HG03432 (cell line): ENCODE results near the gene MTHFD1.
A peak's percentile ranks its signal among the peaks of the same experiment; 100 is the strongest.
"Not testable (repeated sequence)": the region's sequence is repeated elsewhere in the genome, so short reads cannot be mapped to it uniquely, and the experiment has no call there.

Experiments
- ATAC-seq: cut with Tn5 transposase; IDR thresholded peaks from one replicate; pipeline ENCODE4 v1.9.1; 2021; ENCODE audit warnings: mild to moderate bottlenecking, moderate library complexity; ENCODE audit not compliant: unreplicated experiment

MTHFD1 gene

DNA sequence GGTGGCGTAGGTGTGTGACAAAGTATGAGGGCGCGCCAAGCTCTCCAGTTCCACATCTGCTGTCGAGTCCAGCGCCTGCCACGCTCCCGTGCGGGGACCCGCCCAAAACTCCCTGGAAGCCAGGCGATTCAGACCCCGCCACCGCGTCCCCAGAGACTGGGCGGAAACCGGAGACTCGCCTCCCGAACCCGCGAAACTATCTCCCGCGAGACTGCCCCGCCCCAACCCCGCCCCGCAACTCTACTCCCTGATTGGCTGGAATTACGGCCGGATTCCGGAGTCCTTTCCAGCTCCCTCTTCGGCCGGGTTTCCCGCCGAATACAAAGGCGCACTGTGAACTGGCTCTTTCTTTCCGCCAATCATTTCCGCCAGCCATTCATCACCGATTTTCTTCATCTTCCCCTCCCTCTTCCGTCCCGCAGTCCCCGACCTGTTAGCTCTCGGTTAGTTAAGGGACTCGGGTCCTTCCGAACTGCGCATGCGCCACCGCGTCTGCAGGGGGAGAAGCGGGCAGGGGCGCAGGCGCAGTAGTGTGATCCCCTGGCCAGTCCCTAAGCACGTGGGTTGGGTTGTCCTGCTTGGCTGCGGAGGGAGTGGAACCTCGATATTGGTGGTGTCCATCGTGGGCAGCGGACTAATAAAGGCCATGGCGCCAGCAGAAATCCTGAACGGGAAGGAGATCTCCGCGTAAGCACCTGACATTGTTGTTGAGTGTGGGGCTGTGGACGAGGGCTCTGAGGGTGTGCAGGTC, at the start of gene MTHFD1:
TSS of gene MTHFD1 (plus strand) at position 572 of the 751 bp plus-strand sequence. CDS start at position 647, 75 bp downstream.
- peak; percentile 83 for ATAC-seq

DNA sequence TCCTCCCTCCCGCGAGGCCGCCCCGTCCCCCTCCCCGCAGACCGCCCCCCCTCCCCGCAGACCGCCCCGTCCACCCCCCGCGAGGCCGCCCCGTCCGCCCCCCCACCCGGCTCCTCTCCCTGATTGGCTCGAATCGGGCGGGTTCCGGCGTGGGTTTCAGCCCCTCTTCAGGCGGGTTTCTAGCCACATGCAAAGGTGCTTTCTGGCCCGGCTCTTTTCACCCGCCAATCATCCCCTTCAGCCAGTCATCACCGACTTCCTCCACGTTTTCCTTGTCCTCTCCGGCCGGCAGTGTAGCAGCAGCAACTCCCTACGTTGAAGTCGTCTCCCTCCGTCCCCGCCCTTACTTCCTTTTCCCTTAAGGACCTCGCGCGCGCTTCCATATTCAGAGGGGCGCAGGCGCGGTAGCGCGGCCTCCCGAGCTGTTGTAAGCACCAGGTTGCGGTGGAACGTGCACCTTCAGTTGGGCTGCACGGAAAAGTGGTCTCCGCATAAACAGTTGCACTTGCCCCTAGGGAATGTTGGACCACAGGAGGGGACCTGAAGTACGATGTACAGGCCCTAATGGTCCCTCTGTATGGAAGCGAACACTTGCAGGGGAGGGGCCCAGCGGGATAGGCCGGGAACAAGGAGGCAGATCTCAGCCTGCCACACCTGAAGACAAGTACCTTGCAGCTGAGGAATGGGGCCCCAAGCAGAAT, 49.4 kb upstream of the MTHFD1 start:
- peak; percentile 91 for ATAC-seq

DNA sequence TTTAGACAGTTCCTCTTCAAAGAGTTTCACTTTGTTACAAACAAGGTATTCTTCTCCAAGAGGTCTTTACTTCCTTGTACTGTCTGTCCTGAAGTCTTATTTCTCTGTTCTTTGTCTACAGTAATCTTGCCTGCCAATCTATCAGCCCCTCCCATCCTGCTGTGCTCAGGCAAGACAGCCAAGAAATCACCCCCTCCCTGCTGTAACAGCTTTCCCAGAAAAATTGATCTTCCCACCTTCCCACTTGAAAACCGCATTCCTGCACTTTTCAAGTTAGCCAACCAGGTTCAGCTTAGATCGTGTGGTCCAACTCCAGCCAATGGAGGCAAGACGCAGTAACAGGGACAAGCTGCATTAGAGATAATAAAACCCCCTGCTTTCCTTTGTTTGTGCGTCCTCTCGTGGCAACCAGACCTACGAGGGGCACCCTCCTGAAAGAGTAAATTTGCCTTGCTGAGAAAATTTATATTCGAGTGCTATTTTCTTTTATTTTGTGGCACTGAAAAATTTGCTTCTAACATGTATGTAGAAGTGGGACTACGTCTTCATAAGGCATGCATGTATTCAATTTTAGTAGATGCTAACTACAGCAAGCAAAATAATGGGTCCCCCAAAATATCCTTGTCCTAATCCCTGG, 47.5 kb upstream of the MTHFD1 start:
- ATAC-seq, result no peak

DNA sequence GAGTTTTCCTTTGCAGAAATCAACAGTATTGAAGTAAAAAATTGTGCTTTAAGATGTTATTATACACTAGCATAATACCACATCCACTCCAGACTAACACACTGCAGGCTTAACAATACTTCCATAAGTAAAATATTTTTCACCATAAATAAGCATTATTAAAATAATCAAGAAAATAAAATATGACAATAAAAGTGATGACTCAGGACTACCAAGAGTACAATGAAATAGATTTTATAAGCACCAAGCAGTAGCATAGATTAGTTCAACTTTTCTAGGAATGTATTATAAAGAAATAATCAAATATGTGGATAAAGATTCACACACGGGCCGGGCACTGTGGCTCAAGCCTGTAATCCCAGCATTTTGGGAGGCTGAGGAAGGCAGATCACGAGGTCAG, 40.4 kb upstream of the MTHFD1 start:
- ATAC-seq, result no peak

DNA sequence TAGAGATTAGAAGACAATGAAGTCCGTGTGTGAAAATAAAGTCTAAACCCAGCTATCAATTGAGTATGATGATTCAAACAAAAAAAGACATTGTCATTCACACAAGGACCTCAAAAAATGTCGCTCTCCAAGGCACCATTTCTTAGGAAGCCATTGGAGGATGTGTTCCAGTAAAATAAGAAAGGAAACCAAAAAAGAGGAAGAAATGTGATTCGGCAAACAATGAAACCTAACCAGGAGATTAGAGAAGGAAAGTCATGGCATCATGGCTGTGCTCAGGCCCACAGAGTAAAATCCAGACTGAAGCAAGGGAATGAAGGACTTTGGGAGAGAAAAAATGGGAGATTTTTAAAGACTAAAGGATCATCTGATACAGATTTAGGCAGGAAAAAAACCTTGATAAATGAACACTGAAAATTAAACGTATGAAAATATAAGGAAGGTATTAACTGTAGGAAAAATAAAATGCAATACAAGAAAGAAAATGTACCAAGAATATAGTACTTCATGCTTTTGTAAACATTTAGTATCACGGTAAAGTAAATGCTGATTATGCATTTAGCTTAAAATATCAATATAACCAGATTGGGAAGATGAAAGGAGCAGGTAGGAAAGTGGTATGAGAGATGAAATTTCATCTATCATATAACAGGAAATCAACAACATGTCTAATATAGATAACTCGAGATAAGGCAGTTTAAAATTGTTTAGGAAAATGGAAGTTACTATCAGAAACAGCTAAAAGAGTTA, 38.2 kb upstream of the MTHFD1 start:
- ATAC-seq, result no peak

DNA sequence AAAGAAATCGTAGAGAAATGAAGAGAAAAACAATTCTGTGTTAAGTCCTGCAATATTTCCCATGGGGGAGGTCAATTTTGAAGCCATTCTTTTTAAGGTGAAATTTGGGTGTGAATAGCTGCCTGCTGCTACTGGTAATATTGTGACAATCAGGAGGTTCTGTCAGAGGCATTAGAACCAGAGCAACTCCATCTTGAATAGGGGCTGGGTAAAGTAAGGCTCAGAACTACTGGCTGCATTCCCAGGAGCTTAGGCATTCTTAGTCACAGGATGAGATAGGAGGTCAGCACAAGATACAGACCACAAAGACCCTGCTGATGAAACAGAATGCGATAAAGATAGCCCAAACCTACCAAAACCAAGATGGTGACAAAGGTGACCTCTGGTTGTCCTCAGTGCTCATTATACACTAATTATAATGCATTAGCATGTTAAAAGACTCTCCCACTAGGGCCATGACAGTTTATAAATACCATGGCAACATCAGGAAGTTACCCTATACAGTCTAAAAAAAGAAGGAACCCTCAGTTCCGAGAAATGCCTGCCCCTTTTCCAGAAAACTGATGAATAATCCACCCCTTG, 24.8 kb upstream of the MTHFD1 start:
- ATAC-seq, result no peak

DNA sequence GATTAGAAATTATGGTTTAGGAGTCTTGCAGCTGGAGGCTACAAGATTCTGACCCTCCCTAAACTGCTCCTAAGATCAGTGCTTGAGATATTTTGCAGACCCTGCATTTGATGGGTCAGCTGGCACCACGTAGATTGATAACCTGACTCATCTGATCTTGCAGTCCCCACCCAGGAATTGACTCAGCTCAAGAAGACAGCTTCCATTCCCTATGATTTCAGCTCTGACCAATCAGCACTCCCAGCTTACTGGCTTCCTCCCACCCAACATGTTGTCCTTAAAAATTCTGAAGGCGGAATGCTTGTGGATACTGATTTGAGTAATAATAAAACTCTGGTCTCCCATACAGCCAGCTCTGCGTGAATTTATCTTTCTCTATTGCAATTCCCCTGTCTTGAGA, 23.2 kb upstream of the MTHFD1 start:
- no peak for ATAC-seq

DNA sequence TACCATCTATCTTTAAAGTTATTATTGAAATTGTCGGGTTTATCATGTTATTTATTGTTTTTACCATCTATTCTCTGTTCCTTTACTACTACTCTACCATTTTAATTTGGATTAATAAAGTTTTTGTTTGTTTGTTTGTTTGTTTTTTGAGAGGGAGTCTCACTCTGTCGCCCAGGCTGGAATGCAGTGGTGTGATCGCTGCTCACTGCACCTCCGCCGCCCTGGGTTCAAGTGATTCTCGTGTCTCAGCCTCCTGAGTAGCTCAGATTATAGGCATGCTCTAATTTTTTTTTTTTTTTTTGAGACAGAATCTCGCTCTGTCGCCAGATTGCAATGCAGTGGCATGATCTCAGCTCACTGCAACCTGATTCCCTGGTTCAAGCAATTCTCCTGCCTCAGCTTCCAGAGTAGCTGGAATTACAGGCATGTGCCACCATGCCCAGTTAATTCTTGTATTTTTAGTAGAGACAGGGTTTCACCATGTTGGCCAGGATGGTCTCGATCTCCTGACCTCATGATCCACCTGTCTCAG, 22.7 kb upstream of the MTHFD1 start:
- not testable (repeated sequence) for ATAC-seq

DNA sequence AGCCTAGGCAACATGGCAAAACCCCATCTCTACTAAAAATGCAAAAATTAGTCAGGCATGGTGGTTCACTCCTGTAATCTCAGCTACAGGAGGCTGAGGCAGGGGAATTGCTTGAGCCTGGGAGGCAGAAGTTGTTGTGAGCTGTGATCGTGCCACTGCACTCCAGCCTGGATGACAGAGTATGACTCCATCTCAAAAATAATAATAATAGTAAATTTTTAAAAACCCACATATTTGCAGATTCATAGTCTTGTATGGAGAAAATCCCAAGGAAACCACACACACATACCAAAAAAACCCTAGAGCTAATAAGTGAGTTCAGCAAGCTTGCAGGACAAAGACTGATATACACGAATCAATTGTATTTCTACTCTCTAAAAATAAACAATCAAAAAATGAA, 19.0 kb upstream of the MTHFD1 start:
- ATAC-seq, result no peak

DNA sequence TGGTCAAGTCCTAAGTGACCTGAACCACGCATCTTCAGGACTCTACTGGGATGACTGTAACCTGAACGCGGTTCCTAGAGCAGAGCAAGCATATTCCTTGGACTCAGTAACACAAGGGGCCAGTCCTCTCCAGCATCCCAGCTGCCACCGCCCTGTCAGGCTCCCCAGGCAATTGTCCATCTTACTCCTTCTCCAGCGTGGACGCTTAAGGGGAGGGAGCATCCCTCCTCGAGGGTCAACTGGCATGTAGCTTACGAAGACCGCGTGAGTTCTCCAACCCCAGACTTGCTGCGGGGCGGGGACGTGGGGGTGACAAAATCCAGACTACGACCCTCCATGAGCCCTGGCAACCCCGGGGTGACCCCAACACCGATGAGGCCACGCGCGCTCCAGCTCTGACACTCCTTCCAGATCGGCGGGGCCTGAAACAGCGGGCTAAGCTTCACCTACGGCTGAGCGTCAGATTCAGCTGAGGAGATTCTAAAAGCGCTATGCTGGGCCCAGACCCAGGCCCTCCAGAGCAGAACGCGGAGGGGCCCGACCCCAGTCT, 846 bp upstream of the MTHFD1 start:
- ATAC-seq, result peak; percentile 6

DNA sequence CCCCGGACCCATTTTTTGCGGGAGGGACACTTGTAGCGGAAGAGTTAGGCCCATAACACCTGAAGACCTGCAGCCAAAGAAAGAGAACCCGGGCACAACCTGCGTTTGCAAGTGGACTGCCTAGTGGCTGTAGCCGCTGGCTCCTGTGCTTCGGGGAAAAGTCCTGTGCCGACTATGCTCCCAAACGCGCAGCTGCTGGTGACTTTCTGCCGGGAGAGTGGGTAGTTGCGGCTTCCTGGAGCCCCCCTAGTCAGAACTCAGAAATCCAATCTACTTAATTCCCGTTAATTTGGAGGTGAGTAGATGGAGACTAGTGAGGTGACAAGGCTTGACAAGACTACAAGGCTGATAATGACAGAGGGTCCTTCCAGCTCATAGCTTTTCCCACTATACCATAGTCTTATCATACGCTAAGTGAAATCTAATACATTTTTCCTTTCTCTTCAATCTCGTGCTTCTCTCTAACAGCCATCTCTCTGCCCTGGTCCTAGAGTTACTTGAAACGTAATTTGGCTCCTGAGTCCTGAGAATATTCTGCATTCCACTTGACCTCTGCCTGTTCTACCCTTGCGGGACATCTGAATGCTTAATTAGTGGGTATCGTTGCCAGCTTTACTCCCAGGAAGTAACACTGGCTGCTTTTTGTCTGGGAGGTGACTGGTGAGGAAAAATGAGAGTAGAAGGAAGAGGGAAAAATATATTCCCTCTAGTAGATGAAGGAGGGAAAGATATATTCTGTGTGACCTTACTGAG, 556 bp downstream of the MTHFD1 start:
- ATAC-seq, result peak; percentile 7

DNA sequence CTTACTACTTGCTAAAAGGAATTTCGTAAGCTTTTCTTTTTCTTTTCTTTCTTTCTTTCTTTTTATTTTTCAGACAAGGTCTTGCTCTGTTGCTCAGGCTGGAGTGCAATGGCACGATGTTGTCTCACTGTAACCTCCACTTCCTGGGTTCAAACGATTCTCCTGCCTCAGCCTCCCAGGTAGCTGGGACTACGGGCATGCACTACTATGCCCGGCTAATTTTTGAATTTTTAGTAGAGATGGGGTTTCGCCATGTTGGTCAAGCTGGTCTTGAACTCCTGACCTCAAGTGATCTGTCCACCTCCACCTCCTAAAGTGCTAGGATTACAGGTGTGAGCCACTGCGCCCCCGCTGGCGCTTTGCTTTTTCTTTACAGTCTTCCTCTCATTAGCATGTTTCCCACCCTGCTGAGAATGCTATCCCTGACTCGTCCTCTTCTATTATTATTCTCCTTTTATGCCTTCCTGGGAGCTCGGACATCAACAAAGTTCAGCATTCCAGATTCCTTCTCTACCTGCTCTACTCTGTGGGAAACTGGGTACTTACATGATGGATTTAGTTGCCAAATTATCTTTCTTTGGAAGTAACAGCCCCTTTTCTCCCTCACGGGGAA, 3.1 kb downstream of the MTHFD1 start:
- ATAC-seq, result no peak

DNA sequence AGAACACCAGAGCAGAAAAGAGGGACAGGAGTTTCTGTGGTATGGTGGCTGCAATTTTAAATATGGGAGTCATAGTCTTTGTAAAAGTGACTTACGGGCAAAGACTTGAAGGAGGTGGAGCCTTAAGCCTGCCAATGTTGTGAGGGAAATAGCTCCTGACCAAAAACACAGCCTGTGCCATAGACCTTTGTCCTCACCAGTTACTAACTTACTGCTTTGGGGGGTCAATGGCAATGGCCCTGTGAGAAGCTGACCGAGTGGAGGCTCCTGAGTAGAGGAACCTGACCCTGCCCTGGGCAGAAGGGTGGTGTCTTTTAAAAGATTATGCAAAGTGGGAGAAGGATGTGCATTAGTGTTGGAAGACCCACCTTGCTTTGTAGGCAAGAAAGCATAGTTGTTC, 3.8 kb downstream of the MTHFD1 start:
- no peak for ATAC-seq

DNA sequence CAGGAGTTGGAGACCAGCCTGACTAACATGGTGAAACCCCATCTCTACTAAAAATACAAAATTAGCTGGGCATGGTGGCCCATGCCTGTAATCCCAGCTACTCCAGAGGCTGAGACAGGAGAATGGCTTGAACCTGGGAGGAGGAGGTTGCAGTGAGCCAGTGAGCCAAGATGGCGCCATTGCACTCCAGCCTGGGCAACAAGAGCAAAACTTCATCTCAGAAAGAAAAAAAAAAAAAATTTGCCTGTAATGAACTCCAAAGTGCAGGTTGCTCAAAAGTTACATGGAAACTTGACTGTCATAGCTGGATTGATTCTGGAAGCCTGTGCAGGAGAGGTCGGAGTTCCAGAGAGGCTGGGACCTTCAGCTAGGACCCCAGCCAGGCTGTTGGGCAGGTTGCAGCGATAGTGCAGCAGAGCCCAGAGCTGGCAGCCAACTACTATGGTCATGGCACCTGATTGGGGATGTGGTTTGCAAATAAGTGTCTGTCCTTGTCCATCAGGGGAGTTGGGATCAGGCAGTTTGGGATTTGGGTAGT, 5.1 kb downstream of the MTHFD1 start:
- not testable (repeated sequence) for ATAC-seq

DNA sequence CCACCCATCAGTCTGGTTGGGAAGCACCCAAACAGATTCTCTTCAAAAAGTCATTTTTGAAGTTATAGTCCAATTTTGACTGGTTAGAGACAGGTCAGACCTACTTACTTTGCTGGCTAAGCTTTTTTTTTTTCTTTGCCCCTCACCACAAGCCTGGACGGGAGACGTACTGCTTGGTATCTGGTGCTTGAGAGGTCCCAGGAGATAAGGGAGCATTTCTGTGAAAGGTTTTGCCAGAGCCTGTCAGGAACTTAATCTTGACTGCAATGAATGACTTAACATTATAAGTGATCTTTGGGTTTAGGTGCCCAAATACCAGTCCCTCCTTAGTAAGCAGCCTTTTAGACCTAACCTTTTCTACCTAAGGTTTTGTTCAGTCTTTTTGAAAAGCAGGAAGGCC, 6.3 kb downstream of the MTHFD1 start:
- ATAC-seq, result no peak

DNA sequence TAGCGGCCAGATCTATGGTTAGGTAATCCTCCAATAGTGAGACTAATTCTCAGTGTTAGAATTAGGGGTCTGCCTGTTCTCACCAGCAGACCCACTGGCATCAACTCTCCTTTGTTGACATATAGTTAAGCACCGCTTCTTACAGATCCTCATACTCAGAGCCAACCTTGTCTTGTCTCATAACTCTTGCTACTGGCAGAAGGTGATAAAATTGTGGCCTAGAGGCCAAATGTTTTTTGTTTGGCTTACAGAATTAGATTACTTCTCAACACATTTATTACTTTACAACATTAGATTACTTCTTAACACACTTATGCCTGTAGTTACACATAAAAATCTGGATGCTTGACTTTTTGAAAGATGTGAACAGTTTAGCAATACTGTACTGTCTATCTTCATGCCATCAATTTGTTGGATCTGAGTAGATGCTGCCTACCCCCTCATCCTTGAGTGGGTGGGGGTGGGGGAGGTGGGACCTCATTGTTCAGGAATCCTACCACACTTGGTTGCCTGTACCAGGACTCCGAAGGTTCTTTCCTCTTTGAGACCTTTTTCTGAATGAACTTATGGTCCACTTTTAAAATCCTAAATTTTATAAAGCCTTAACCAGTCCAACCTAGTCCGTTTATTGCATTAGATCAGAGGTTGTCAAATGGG, 7.0 kb downstream of the MTHFD1 start:
- ATAC-seq, result no peak

DNA sequence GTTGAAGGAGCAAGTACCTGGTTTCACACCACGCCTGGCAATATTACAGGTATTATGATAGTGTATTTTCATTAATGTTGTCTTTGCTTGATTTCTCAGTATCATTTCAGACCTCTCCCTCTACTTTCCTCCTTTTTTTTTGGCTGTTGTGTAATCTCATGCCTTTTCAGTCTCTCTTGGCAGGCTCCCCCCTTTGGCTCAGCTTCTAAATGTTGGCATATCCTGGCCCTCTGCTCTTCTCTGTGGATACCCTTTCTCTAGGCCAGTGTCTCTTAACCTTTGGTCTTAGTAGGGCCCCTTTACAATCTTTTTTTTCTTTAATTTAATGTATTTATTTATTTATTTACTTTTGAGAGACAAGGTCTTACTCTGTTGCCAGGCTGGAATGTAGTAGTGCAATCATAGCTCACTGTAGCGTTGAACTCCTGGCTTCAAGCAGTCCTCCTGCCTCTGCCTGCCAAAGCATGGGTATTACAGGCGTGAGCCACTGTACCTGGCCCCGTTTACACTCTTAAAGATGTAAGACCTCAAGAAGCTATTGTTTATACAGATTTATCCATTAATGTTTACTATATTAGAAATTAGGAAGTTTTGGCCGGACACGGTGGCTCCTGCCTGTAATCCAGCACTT, 12.8 kb downstream of the MTHFD1 start:
- no peak for ATAC-seq

DNA sequence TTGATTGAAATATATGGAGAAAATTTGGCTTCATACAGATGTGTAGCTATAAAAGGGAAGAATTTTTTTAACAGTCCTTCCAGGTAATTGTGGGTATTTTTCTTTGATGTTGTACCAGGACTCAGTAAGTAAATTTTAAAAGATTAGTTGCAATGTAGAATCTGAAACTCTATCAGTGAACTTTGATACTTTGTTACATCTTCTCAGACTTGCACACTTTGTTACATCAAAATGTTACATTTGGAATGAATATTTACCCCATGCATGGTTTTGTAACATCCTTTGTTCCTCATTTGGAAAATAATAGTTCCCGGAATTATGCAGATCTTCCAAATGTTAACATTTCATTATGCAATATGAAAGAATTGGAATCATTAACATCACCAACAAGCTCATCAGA, 13.8 kb downstream of the MTHFD1 start:
- no peak for ATAC-seq
